Large intestine (tissue), 3 donors: ENCODE data around the gene LRRC42. TPM values are rescaled to one million over a fixed set of nuclear protein-coding genes. Genes with fewer than 3 reads are reported as not detected.
A peak's percentile ranks its signal among the peaks of the same experiment; 100 is the strongest.

ENCODE experiments used
- DNase-seq, 2 donors: peaks; one replicate each; pipeline versions ENCODE4 v3.0.0 to v3.0.0-alpha.2; 2013
- H3K27ac ChIP-seq: one replicate; pipeline ENCODE4 v1.5.1; 2013; ENCODE audit warnings: low read length
- H3K27me3 ChIP-seq: 2 replicates; pipeline ENCODE4 v1.6.1; 2013; ENCODE audit warnings: low read length; ENCODE audit not compliant: control insufficient read depth, insufficient read depth
- H3K36me3 ChIP-seq: 2 replicates; pipeline ENCODE4 v1.6.1; 2013; ENCODE audit warnings: low read length; ENCODE audit not compliant: control insufficient read depth, insufficient read depth
- H3K4me1 ChIP-seq: one replicate; pipeline ENCODE4 v1.6.1; 2013; ENCODE audit warnings: low read length; ENCODE audit not compliant: control insufficient read depth, insufficient read depth
- H3K4me3 ChIP-seq: one replicate; pipeline ENCODE4 v1.5.1; 2013; ENCODE audit warnings: low read length
- H3K9me3 ChIP-seq: one replicate; pipeline ENCODE4 v1.6.1; 2013; ENCODE audit warnings: mild to moderate bottlenecking, low read depth, low read length, moderate library complexity; ENCODE audit not compliant: control insufficient read depth
- WGBS: methylation state at CpG from one replicate; pipeline ENCODE4 v1.1.5; 2013; ENCODE audit warnings: low lambda C conversion rate; ENCODE audit not compliant: insufficient coverage; 5-methylcytosine and 5-hydroxymethylcytosine counted together
- polyA plus RNA-seq: library from polyadenylated mRNA; unstranded; fragments of 120-200 nt; gene quantifications from one replicate; pipeline ENCODE4 v1.2.1, GENCODE V29; 2013

Gene LRRC42
- polyA plus RNA-seq, 1 donor = 33.5 TPM

DNA sequence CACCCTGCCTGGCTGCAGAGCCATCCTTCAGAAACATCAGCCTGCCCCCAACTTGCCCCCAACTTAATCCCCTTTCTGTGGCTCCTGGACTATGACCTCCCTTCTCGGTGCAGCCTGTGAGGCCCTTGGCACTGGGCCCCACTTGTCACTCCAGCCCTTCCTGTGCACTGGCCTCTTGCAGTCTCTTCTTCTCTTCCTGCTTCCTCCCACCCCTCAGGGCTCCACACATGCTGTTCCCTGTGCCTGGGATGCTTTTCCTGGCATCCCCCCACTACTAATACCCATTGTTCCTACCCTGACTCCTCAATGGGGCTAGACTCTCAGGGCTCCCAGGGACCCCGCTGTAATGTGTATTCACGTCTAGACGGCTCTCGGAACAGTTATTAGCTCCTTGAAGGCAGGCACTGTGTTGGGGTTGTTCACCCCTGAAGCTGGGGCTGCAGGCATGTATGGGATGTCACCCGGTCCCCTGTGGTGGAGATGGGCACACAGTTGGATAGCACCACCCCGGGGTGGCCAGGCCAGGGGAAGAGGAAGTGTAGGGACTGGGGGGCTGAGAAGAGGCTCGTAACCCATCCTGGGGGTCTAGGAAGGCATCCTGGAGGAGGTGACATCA is 67.4 kb downstream of the LRRC42 start:
- Histone ChIP-seq H3K36me3 (no peaks in the 10 kb centered on the region), H3K27ac (no peak overlapping the region), H3K4me1 (peaks cover 38% of the 10 kb centered on the region), H3K4me3 (no peak overlapping the region), H3K9me3 (no peaks in the 10 kb centered on the region), H3K27me3 (no peaks in the 10 kb centered on the region)
- WGBS = no CpG with 5 or more reads among the region's 8 CpGs
- peak; percentile 40 to 74 for DNase-seq

DNA sequence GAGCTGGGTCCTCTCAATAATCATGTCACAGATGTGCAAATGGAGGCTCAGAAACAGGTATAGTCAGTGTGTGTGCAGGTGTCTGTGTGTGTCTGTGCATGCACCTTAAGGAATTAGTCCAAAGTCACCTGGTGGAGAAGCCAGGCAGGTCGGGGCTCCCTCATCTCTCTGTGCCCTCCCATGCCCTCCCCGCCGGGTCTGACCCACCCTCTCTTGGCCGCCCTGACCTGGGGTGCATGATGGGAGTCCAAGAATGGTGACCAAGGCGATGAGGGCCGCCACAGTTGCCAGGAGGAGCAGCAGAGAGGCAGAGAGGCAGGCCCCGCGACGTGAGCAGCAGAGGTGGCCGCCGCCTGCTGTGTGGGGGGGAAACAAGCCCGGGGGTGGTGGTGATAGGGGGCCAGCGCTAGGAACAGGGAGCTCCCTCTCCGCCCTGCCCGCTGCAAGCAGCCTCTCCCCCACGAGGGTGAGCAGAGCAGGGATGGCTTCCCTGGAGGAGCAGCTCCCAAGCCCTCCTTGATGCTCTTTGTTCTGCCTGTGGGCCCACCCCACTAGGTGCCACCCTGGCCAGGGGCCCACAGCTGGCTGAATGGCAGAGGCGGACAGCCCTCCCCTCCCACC is 68.0 kb downstream of the LRRC42 start:
- no CpG with 5 or more reads among the region's 17 CpGs for WGBS
- no peak for DNase-seq

DNA sequence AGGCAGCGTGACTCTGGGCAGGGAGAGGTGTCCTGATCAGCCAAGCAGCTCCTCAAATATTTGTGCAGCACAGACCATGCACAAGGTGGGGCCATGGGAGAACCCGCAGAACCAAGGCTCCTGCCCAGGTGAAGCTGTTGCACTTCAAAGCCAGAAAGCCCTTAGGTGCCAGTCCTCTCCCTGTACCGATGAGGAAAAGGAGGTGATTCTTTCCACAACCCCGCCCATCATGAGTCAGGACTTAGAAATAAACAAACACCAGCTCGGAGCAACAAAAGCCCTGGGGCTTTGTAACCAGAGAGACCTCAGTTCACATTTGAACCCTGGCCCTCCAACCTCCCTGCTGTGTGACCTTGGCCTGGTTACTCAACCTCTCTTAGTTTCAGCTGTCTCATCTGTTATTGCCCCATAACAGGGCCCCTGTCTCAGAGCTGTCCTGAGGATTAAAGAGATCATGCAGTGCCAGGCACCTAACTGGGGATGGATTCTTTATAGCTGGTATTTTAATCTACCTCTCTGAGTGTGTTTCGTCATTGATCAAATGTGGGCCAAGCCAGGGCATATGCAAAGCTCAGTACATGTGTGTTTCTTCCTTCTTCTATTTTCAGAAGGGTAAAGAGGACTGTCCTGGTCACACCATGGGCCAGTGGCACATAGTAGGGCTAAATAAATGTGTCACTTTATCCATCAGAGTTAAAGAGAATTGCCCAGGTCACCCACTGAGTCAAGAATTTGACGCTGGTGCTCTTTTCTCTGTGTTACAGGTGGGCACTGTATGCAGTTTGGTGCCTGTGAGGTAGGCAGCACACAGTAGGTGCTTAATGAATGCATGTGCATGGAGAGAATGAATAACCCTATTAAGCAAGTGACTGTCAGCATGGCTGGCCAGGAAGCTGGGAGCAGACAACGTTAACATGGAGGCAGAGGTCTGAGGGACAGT is 70.5 kb downstream of the LRRC42 start:
- no peak overlapping the region for H3K27ac ChIP-seq
- no CpG with 5 or more reads among the region's 8 CpGs for WGBS
- no peak overlapping the region for H3K4me3 ChIP-seq
- DNase-seq = peak in 1 of 2 donors; percentile 63
- no peaks in the 10 kb centered on the region for H3K9me3 ChIP-seq
- H3K27me3 ChIP-seq = no peaks in the 10 kb centered on the region
- no peaks in the 10 kb centered on the region for H3K36me3 ChIP-seq
- peaks cover 38% of the 10 kb centered on the region for H3K4me1 ChIP-seq

More for the DNA sequence above, 68.0 kb downstream of the LRRC42 start:
- Histone ChIP-seq H3K4me1 (peaks cover 38% of the 10 kb centered on the region), H3K4me3 (no peak overlapping the region), H3K9me3 (no peaks in the 10 kb centered on the region), H3K27ac (no peak overlapping the region), H3K27me3 (no peaks in the 10 kb centered on the region), H3K36me3 (no peaks in the 10 kb centered on the region)

Other genes with a start within 250 kb of the LRRC42 start
- 0.58 TPM for gene GLIS1, start 207.2 kb upstream of the LRRC42 start, polyA plus RNA-seq
- 16.7 TPM for gene NDC1, start 108.1 kb upstream of the LRRC42 start, polyA plus RNA-seq
- 25.0 TPM for gene YIPF1, start 56.6 kb upstream of the LRRC42 start, polyA plus RNA-seq
- 0.58 TPM for gene DIO1, start 52.2 kb upstream of the LRRC42 start, polyA plus RNA-seq
- 36.0 TPM for gene IFT25, start 651 bp upstream of the LRRC42 start, polyA plus RNA-seq
- 0.51 TPM for gene LDLRAD1, start 71.8 kb downstream of the LRRC42 start, polyA plus RNA-seq
- gene TMEM59, start 106.9 kb downstream of the LRRC42 start, polyA plus RNA-seq = 373 TPM
- gene TCEANC2, start 107.3 kb downstream of the LRRC42 start, polyA plus RNA-seq = 5.6 TPM
- not detected for gene CDCP2, start 206.7 kb downstream of the LRRC42 start, polyA plus RNA-seq